Thymus (tissue), 11 donors: Measurements from ENCODE around the gene RHBDF1. TPM values are rescaled to one million over a fixed set of nuclear protein-coding genes. Genes with fewer than 3 reads are reported as not detected.

ENCODE experiments used
- DNase-seq, 9 donors: peaks; one replicate each; pipeline ENCODE4 v3.0.0-alpha.2; 2013; ENCODE audit warnings: low spot score in 9 of 9, low read depth in 6 of 9, missing footprints in 1 of 9
- H3K27ac ChIP-seq, 2 donors: one replicate each; pipeline ENCODE4 v1.5.1; 2013; ENCODE audit warnings: control low read depth in 1 of 2, low read depth in 1 of 2, low read length in 1 of 2, mild to moderate bottlenecking in 1 of 2, moderate library complexity in 1 of 2
- H3K27me3 ChIP-seq, 2 donors: one replicate each; pipeline ENCODE4 v1.5.1; 2013; ENCODE audit warnings: low read length in 1 of 2; ENCODE audit not compliant: control insufficient read depth in 2 of 2, insufficient read depth in 1 of 2
- H3K36me3 ChIP-seq, 2 donors: one replicate each; pipeline ENCODE4 v1.5.1; 2013; ENCODE audit warnings: low read length in 1 of 2, mild to moderate bottlenecking in 1 of 2, moderate library complexity in 1 of 2; ENCODE audit not compliant: control insufficient read depth in 2 of 2, insufficient read depth in 2 of 2
- H3K4me1 ChIP-seq, 2 donors: one replicate each; pipeline ENCODE4 v1.5.1; 2013; ENCODE audit warnings: low read length in 2 of 2; ENCODE audit not compliant: control insufficient read depth in 2 of 2, insufficient read depth in 2 of 2
- H3K4me3 ChIP-seq, 2 donors: one replicate each; pipeline ENCODE4 v1.5.1; 2013; ENCODE audit warnings: low read length in 2 of 2, control low read depth in 1 of 2, mild to moderate bottlenecking in 1 of 2
- H3K9me3 ChIP-seq, 2 donors: one replicate each; pipeline ENCODE4 v1.5.1; 2013; ENCODE audit warnings: low read length in 1 of 2, mild to moderate bottlenecking in 1 of 2; ENCODE audit not compliant: control insufficient read depth in 2 of 2, insufficient read depth in 1 of 2
- WGBS: extraction: QIAGEN DNeasy Blood & Tissue Kit; methylation state at CpG from one replicate; pipeline ENCODE4 v1.1.7; 2013; 5-methylcytosine and 5-hydroxymethylcytosine counted together
- polyA plus RNA-seq: library from polyadenylated mRNA; stranded (reverse); fragments of 200-250 nt; gene quantifications from one replicate; pipeline ENCODE4 v1.2.3, GENCODE V29; 2013
- total RNA-seq: library from RNA; stranded (reverse); fragments of 120-200 nt; gene quantifications from one replicate; pipeline ENCODE4 v1.2.4, GENCODE V29; 2013
- donor health status: healthy.

The RHBDF1 gene
- total and polyA plus RNA-seq, 2 donors, result 1.9 to 10.7 TPM

DNA sequence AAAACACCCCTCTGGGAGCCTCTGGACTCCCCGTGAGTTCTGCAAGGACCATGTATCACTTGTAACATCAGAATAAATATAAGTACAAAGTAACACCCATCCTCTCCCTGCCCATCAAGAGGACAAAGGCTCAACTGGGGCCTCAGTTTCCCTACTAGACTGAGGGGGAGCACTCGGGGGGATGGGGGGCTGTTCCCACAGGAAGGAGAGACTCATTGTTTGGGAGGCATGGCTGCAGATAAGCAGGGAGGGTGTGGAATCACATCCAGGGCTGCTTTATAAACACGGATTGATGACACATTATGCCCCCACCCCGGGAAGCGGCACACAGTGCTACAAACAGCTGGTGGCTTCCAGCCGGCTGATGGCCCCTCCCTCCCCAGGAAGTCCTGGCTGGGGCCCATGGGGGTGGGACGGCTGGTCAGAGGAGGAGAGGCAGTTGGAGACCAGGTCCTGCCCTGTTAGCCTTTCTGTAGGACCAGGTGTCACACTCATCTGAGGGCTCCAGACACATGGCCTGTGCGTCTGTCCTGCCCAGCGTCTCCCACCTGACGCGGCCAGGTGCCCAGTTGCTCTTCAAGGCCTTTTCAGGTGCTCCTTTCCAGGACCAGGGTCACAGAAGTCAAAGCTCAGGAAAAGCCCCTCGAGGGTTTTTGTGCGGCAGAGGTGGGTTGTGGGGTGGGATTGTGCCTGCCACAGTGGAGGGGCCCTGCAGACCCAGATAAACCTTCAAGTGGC lies 4.3 kb upstream of the RHBDF1 start:
- DNase-seq, result no peak
- Histone ChIP-seq H3K27me3 (peaks cover 29 to 58% of the 10 kb centered on the region in 2 donors), H3K27ac (peak overlapping the region in 1 of 2 donors; percentile 38), H3K36me3 (peaks cover 3 to 16% of the 10 kb centered on the region in 2 donors), H3K9me3 (peaks cover 0 to 1% of the 10 kb centered on the region in 2 donors), H3K4me1 (peaks cover 21 to 26% of the 10 kb centered on the region in 2 donors), H3K4me3 (no peak overlapping the region)
- WGBS, result 26% methylated on average over 13 of the region's 13 CpGs

- peaks cover 3 to 13% of the 10 kb centered on the region in 2 donors for H3K36me3 ChIP-seq
- peaks cover 21 to 26% of the 10 kb centered on the region in 2 donors for H3K4me1 ChIP-seq
- DNase-seq, result no peak
- peaks cover 0 to 1% of the 10 kb centered on the region in 2 donors for H3K9me3 ChIP-seq
- WGBS, result 25% methylated on average over 11 of the region's 11 CpGs
- H3K27ac ChIP-seq, result no peak overlapping the region
- peaks cover 37 to 66% of the 10 kb centered on the region in 2 donors for H3K27me3 ChIP-seq
- H3K4me3 ChIP-seq, result no peak overlapping the region
Measured at GRCh38 chr16:75580-76501, 3.4 kb upstream of the RHBDF1 start.

- WGBS, result 97% methylated on average over 16 of the region's 16 CpGs
- DNase-seq, result no peak
- no peak overlapping the region for H3K4me3 ChIP-seq
- peaks cover 21 to 26% of the 10 kb centered on the region in 2 donors for H3K4me1 ChIP-seq
- H3K27ac ChIP-seq, result no peak overlapping the region
- peaks cover 3 to 7% of the 10 kb centered on the region in 2 donors for H3K36me3 ChIP-seq
- peaks cover 0 to 1% of the 10 kb centered on the region in 2 donors for H3K9me3 ChIP-seq
- H3K27me3 ChIP-seq, result peaks cover 46 to 76% of the 10 kb centered on the region in 2 donors
Measured at GRCh38 chr16:74747-75334, 2.4 kb upstream of the RHBDF1 start.

GRCh38 chr16:74051-74746 lies 1.8 kb upstream of the RHBDF1 start:
- Histone ChIP-seq H3K27me3 (peaks cover 47 to 83% of the 10 kb centered on the region in 2 donors), H3K4me3 (no peak overlapping the region), H3K27ac (no peak overlapping the region), H3K4me1 (peaks cover 21 to 26% of the 10 kb centered on the region in 2 donors), H3K36me3 (peaks cover 0 to under 1% of the 10 kb centered on the region in 2 donors), H3K9me3 (peaks cover 0 to 1% of the 10 kb centered on the region in 2 donors)
- WGBS, result 93% methylated on average over 12 of the region's 12 CpGs
- no peak for DNase-seq

DNA sequence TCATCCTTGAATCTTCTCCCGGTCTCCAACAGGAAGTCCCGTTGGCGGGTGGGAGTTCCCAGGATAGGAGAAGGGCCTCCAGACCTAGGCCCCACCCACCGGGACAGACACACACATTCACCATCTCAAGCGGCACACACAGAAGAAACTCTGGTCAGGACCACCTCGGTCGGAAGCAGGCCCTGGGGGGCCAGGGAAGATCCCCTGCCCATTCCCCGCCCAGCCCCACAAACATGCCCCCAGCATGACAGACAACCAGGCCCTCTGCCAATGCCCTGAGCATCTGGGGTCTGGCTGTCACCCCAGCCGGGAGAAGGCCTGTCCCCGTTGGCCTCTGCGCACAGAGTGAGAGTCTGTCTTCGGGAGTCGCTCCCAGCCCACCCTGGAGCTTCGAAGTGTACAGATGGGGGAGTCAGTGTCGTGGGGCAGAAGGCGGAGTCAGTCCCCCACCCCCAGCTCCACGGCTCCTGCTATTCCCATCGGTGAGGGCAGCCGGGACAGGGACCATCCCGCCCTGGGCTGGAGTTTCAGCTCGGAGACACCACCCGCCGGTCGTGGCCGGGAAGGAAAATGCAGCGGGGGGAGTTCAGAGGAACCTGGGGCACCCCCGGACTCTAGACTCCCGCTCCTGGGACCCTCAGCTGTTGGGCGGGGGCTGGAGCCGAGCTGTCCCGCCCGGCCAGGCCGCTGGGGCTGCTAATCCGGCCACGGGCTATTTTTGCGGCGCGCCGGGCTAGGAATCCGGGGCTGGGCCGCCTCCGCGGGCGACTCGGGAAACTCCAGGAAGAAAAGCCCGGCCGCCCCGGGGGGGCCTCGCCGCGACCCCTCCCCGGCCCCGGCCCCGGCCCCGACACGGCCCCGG lies 660 bp downstream of the RHBDF1 start:
- Histone ChIP-seq H3K4me1 (peaks cover 7 to 11% of the 10 kb centered on the region in 2 donors), H3K4me3 (peak overlapping the region; percentile 18 to 25), H3K27ac (peak overlapping the region in 1 of 2 donors; percentile 11), H3K9me3 (peaks cover 0 to 1% of the 10 kb centered on the region in 2 donors), H3K27me3 (peaks cover 48 to 95% of the 10 kb centered on the region in 2 donors), H3K36me3 (no peaks in the 10 kb centered on the region)
- 28% methylated on average over 57 of the region's 57 CpGs for WGBS
- DNase-seq, result no peak

DNA sequence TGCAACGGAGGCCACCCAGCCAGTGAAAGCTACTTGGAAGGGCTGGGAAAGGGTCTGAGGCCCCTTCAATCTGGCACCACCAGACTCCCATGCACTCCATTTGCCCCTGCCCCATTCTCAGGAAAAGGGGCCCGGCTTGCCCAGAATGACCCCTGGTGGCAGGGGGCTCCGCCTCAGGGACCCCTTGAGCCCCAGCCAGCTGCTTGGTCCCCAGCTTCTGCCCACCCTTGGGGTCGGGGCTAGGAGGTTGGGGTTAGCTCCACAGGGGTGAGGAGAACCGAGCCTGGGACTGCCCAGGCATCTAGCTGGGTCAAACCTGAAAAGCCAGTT lies 1.3 kb downstream of the RHBDF1 start:
- peaks cover 2 to 5% of the 10 kb centered on the region in 2 donors for H3K4me1 ChIP-seq
- H3K27me3 ChIP-seq, result peaks cover 50 to 94% of the 10 kb centered on the region in 2 donors
- no peaks in the 10 kb centered on the region for H3K36me3 ChIP-seq
- H3K27ac ChIP-seq, result no peak overlapping the region
- 91% methylated on average over 5 of the region's 5 CpGs for WGBS
- peak overlapping the region in 1 of 2 donors; percentile 18 for H3K4me3 ChIP-seq
- H3K9me3 ChIP-seq, result peaks cover 0 to 1% of the 10 kb centered on the region in 2 donors
- no peak for DNase-seq

DNA sequence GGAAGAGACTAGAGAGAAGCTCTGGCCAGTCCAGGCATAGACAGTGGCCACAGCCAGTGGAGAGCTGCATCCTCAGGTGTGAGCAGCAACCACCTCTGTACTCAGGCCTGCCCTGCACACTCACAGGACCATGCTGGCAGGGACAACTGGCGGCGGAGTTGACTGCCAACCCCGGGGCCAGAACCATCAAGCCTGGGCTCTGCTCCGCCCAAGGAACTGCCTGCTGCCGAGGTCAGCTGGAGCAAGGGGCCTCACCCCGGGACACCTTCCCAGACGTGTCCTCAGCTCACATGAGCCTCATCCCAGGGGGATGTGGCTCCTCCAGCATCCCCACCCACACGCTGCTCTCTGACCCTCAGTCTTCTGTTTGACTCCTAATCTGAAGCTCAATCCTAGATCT lies 3.2 kb downstream of the RHBDF1 start:
- DNase-seq, result no peak
- Histone ChIP-seq H3K9me3 (peaks cover 0 to 1% of the 10 kb centered on the region in 2 donors), H3K27me3 (peaks cover 41 to 79% of the 10 kb centered on the region in 2 donors), H3K4me1 (no peaks in the 10 kb centered on the region), H3K4me3 (no peak overlapping the region), H3K27ac (no peak overlapping the region), H3K36me3 (no peaks in the 10 kb centered on the region)
- 93% methylated on average over 8 of the region's 8 CpGs for WGBS
